AG08395 (cell line): Measurements from ENCODE around the gene QKI.
A peak's percentile ranks its signal among the peaks of the same experiment; 100 is the strongest.

Source experiments
- DNase-seq: peaks from one replicate; pipeline ENCODE4 v3.0.0; 2012; ENCODE audit warnings: mixed read lengths, low spot score

QKI gene

GRCh38 chr6:163489584-163489983 is 75.1 kb downstream of the QKI start:
- DNase-seq = no peak

DNA sequence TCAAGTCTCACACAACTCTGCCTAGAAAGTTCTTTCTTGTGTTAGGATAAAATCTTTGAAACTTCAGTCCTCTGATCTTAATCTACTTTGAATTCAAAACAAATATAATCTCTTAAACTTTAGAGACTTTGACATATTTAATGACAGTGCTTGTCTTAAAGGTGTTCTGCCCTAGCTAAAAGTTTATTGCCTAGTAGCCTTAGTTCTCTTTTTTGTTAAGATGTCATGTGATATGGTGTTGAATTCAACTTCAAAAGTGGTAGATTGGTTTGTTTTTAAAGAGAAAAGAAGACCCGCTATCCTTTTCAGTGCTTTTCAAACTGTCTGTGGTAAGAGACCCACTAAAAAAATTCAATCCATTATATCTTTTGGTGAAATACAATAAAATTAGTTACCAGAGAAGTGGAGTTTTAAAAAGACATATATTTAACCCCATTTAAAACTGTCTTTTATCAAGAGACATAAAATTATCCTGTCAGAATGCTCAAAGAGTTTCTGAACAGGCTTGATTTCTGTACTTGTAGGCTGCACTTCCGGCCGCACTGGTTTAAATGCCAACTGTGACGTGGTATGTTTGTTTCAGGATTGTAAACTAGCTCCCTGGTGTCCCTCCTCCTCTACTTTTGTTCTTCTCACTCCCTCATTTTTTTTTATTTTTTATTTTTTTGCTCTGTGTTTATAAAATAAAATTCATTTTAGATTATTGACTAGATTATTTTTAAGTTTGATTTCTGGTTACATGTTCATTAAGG is 76.5 kb downstream of the QKI start:
- no peak for DNase-seq

- no peak for DNase-seq
Observed at GRCh38 chr6:163491737-163492300, 77.3 kb downstream of the QKI start.

DNA sequence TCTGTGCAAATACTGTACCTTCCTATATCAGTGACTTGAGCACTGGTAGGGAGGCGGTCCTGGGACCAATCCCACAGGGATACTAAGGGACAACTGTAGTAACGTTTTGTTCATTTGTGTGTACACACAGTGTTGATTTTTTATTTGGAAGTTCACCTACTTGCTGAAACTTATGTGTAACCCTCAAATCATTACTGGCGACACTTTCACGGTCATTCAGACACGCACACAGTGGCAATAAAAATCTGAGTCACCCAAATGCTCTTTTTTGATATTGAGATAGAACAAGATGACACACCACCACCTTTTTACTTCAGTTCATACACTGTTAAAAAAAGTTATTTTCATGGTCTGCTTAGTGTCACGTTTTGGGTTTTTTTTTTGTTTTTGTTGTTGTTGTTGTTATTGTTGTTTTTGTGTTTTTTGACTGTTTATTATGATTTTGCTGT is 79.8 kb downstream of the QKI start:
- DNase-seq = peak; percentile 3

- DNase-seq = no peak
Observed at GRCh38 chr6:163496205-163496604, 81.7 kb downstream of the QKI start.

- DNase-seq = no peak
Observed at GRCh38 chr6:163500105-163500504, 85.6 kb downstream of the QKI start.

GRCh38 chr6:163501026-163501425 is 86.5 kb downstream of the QKI start:
- DNase-seq = no peak

GRCh38 chr6:163501439-163501838 is 86.9 kb downstream of the QKI start:
- no peak for DNase-seq

GRCh38 chr6:163504984-163505640 is 90.6 kb downstream of the QKI start:
- DNase-seq = no peak

DNA sequence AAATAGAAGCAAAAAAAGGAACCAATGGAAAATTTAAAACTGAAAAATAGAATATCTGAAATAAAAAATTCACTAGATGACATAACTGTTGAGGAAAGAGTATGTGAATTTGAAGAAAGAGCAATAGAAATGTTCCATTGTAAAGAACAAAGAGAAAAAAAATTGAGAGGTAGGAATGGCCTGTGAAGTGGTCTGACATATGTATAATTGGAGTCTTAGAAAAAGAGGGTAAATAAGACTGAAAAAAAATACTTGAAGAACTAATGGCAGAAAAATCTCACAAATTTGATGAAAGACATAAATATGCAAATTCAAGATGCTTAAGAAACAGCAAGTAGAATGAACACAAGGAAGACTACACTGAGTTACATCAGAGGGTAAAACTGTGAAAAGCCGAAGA is 93.4 kb downstream of the QKI start:
- no peak for DNase-seq

DNA sequence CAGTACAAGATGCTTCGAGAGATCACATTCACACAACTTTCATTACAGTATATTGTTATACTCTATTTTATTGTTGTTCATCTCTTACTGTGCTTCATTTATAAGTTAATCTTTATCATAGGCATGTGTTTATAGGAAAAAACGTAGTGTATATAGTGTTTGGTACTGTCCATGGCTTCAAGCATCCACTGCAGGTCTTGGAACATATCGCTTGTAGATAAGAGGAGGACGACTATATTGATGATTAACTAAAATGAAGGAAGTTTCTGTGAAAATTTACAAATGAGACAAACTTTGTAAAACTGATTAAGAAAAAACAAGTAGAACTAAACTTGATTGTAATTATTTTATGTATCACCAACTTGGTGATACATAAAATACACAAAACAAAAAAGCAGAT is 98.5 kb downstream of the QKI start:
- DNase-seq = no peak

DNA sequence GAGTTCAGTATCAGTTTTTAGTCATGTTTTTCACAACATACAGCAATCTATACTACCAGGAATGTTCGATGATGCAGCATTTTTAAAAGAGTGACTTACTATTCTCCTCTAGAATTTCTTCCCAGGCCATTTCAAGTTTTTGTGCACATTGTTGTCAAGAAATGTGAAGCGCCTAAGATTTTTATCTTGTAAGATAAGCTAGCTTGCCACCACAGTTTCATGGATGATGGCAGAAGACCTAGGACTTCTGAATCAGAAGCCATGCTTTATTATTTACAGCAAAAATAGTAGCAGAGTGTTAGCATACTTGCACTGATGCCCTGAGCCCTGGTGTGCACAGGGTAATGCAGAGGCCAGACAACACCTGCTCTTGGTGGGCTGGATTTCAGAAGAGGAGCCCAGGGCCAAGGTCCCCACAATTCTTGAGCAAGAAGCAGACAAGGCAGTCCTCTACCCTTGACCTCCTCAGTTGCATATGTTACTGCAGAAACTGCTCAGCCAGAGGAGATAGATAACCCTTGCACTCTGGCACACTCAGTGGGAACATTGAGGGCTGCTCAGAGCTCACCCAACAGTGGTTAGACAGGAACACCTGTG is 99.2 kb downstream of the QKI start:
- DNase-seq = no peak

- DNase-seq = no peak
Observed at GRCh38 chr6:163516908-163517307, 102.4 kb downstream of the QKI start.

DNA sequence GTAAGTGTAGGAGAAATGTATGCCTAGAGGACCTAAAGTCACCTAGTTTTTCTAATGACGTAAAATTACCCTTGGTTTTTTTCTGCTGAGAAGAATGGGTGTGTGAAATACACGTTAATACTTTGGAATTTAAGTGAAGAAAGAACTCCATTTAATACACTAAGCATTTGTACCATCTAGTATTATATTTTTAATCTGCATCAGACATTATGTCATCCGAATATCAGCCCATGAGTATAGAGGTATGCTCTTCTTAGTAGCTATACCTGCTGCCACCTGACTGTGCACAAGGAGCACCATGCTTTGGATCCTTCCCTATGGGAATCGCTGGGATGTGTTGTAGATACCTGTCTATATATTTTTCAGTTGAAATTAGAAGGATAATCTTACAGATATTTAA is 106.4 kb downstream of the QKI start:
- DNase-seq = no peak

DNA sequence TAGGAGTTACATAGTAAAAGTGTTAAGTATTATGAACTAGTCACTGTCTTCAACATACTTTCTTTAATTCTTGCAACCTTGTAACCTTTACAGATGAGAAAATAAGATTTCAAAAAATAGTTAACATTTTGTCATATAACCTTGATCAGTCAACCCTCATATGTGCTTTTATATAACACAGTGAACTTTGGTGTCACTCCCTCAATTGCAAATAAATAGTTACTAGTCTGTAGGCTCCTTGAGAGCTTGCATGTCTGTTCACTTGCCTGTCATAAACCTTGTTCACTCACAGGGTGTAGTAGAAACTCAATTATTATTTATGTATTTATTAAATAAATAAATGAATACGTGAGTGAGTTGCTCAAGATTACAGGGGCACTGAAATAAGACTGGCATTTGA is 107.5 kb downstream of the QKI start:
- DNase-seq = no peak

- peak; percentile 9 for DNase-seq
Observed at GRCh38 chr6:163525926-163526325, 111.4 kb downstream of the QKI start.

- DNase-seq = no peak
Observed at GRCh38 chr6:163526346-163526745, 111.8 kb downstream of the QKI start.

GRCh38 chr6:163527291-163527690 is 112.8 kb downstream of the QKI start:
- DNase-seq = no peak

DNA sequence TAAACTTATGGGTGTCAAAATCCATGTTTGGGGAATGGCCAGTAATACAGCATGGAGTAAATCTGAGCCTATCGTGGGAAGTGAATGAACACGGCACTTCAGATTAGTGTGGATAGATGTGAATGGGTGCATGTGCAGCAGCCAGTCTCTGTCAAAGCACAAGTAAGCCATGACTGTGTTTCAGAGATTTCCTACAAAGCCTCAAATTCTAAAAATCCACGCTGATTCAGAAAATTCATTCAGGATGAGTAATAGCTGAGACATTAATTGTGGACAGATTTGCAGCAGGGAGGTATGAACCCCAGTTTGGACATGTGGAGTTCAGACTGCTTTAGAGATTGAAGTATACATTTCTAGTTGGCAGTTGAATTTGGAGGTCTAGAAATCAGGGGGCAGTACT is 115.1 kb downstream of the QKI start:
- peak; percentile 78 for DNase-seq

GRCh38 chr6:163530406-163530805 is 115.9 kb downstream of the QKI start:
- DNase-seq = no peak

GRCh38 chr6:163531122-163531521 is 116.6 kb downstream of the QKI start:
- no peak for DNase-seq

DNA sequence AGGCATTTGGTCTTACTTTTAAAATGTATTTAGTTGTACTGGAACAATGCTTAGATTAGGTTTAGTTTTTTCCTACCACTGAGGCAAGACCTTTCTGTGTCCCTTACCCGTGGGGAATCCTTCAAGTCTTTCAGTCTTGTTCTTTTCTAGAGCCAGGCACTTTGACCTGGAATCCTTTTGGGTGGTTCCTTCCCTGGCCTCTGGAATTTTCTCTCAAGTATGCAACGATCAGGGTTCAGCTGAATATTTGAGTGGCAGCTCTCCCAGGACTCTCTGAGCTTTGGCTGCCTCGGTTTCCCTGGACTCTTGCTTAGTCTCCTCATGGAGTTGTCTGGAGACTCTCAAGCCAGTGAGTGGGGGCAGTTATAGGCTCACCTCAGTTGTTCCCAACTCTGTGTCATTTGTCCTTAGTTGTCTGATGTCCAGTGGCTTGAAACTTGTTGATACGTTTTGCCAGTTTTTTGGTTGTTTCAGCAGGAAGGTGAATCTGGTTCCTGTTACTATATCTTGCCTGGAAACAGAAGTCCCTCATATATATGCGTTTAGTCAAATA is 118.1 kb downstream of the QKI start:
- no peak for DNase-seq

DNA sequence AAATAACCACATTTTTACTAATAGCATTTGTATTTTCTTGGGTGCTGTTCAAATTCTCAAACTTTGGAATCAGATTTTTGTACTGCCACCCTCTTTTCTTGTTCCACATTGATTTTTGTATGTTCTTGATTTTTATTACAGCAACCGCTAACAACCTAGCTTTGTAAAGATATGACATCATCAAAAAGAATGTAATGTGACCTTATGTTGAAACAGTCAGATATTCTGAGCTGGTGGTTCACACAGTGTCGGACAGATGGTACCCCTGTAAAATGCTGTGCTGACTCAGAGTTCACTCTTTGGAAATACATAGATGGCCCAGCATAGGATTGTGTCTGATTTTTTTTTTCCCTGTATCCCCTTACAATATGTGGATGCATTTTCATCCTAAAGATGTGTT is 118.9 kb downstream of the QKI start:
- DNase-seq = peak; percentile 79
